ENCODE results near the gene TNIK. TPM values are rescaled to one million over a fixed set of nuclear protein-coding genes. Genes with fewer than 3 reads are reported as not detected.

TNIK gene
- total and polyA plus RNA-seq, 2 of the 13 experiments (the other 11 are each of a cell fraction or from before 2014, with no cell fraction given) = 0.15 to 0.22 TPM

DNA sequence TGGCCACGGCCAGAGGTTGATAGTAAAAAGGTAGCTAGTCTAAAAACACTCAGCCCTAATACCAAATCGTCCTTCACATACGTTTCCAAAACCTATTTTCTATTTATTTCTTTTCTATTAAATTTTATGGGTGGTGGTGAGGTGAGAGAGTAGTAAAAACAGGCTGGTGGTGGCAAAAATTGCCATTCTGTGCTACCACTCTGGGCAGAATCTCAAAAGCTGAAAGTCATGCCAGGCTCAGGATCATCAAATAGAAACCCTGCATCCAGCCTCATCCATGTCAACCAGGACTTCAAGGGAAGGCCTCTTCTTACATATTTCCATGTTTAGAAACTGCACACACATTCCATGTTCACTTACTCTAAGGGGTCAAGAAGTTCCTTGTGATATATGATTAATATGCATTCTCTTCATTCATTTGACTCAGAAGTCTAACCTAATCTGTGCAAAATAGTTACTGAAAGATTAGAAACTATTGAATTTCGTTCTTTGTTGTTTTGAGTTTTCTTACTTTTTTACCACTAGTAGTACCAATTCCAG lies 153.1 kb downstream of the TNIK start:
- DNase-seq (ENCODE audit: low spot score) = no peak
- H3K9me3 ChIP-seq (ENCODE audit: low read length) = no peaks in the 10 kb centered on the region
- ChIA-PET CTCF (ENCODE audit: low intra/inter-chr PET ratio, low total read pairs) (no interaction called here), POLR2A (no interaction called here)
- FAIRE-seq = no peak
- intact Hi-C loops (cut with micrococcal nuclease; ENCODE audit: unreplicated experiment) = no loop called here
- no peaks in the 10 kb centered on the region for H3K36me3 ChIP-seq (replicated peaks in 1 of 2; ENCODE audit: control insufficient read depth in 1 of 2, insufficient read depth in 2 of 2, low read length in 2 of 2)
- no peaks in the 10 kb centered on the region for H4K20me1 ChIP-seq (ENCODE audit: insufficient read depth, low read length)
- no peak overlapping the region for H3K4me2 ChIP-seq (ENCODE audit: low read depth, low read length)
- TF ChIP-seq SPEN (CRISPR knock-in tag; IDR thresholded peaks at IDR 0.05; ENCODE audit: low read depth) (no peak), ZNF17 (CRISPR knock-in tag; IDR thresholded peaks at IDR 0.05) (no peak), ETV6 (CRISPR knock-in tag; conservative IDR thresholded peaks at IDR 0.05) (no peak), KAT8 (CRISPR knock-in tag; IDR thresholded peaks at IDR 0.05) (no peak), CEBPB (IDR thresholded peaks at IDR 0.05; ENCODE audit: borderline replicate concordance, low read depth, low read length) (no peak), SMYD3 (CRISPR knock-in tag; IDR thresholded peaks at IDR 0.05) (no peak), NR3C1 (CRISPR knock-in tag; IDR thresholded peaks at IDR 0.05) (no peak), CENPT (CRISPR knock-in tag; IDR thresholded peaks at IDR 0.05; ENCODE audit: low read depth) (no peak), ZSCAN21 (CRISPR knock-in tag; IDR thresholded peaks at IDR 0.05; ENCODE audit: borderline replicate concordance) (no peak), ZMYM3 (CRISPR knock-in tag; IDR thresholded peaks at IDR 0.05) (no peak), SNRNP70 (IDR thresholded peaks at IDR 0.05; ENCODE audit: low read depth, low read length) (no peak), ATRX (CRISPR knock-in tag; IDR thresholded peaks at IDR 0.05; ENCODE audit: borderline replicate concordance) (no peak), NR2F1 (CRISPR knock-in tag; IDR thresholded peaks at IDR 0.05) (no peak), RFX1 (IDR thresholded peaks at IDR 0.05) (no peak)
- TF ChIP-seq, protein P1, sequence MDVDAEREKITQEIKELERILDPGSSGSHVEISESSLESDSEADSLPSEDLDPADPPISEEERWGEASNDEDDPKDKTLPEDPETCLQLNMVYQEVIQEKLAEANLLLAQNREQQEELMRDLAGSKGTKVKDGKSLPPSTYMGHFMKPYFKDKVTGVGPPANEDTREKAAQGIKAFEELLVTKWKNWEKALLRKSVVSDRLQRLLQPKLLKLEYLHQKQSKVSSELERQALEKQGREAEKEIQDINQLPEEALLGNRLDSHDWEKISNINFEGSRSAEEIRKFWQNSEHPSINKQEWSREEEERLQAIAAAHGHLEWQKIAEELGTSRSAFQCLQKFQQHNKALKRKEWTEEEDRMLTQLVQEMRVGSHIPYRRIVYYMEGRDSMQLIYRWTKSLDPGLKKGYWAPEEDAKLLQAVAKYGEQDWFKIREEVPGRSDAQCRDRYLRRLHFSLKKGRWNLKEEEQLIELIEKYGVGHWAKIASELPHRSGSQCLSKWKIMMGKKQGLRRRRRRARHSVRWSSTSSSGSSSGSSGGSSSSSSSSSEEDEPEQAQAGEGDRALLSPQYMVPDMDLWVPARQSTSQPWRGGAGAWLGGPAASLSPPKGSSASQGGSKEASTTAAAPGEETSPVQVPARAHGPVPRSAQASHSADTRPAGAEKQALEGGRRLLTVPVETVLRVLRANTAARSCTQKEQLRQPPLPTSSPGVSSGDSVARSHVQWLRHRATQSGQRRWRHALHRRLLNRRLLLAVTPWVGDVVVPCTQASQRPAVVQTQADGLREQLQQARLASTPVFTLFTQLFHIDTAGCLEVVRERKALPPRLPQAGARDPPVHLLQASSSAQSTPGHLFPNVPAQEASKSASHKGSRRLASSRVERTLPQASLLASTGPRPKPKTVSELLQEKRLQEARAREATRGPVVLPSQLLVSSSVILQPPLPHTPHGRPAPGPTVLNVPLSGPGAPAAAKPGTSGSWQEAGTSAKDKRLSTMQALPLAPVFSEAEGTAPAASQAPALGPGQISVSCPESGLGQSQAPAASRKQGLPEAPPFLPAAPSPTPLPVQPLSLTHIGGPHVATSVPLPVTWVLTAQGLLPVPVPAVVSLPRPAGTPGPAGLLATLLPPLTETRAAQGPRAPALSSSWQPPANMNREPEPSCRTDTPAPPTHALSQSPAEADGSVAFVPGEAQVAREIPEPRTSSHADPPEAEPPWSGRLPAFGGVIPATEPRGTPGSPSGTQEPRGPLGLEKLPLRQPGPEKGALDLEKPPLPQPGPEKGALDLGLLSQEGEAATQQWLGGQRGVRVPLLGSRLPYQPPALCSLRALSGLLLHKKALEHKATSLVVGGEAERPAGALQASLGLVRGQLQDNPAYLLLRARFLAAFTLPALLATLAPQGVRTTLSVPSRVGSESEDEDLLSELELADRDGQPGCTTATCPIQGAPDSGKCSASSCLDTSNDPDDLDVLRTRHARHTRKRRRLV (CRISPR knock-in tag; IDR thresholded peaks at IDR 0.05) = no peak
- H3K27me3 ChIP-seq (ENCODE audit: control insufficient read depth in 1 of 2, insufficient read depth in 2 of 2, low read length in 2 of 2) = no peaks in the 10 kb centered on the region
- BruUV-seq (replicated peaks) = no TSS peak
- no peaks in the 10 kb centered on the region for H3K79me2 ChIP-seq (ENCODE audit: insufficient read depth, low read length)
- H2AFZ ChIP-seq (ENCODE audit: low read length) = no peak overlapping the region
- WGBS (ENCODE audit: low lambda C conversion rate) = 13% methylated on average over 4 of the region's 4 CpGs
- in situ Hi-C loops (cut with HindIII; ENCODE audit: extremely low pct_ligation_motif_present, low pct_unique_long_range_greater_than_20kb) = no loop called here
- no peak overlapping the region for H3K27ac ChIP-seq (ENCODE audit: extremely low read length, insufficient read depth, low read length)
- no peak for ATAC-seq
- H3K9ac ChIP-seq (ENCODE audit: insufficient read depth, low read depth, low read length) = no peak overlapping the region
- H3K4me3 ChIP-seq (replicated peaks in 1 of 3; ENCODE audit: insufficient read depth in 1 of 3, low read depth in 2 of 3, low read length in 3 of 3) = no peak overlapping the region
- H3K4me1 ChIP-seq (ENCODE audit: insufficient read depth, low read length) = no peaks in the 10 kb centered on the region

Data from HepG2 (cell line).